ENCODE data around the gene C1QL2.

GRCh38 chr2:119137502-119137901 lies 21.0 kb downstream of the C1QL2 start:
- TF ChIP-seq POLR2A (IDR thresholded peaks at IDR 0.05): no peak
- no peak for TF ChIP-seq CTCF (IDR thresholded peaks at IDR 0.05)
